Measurements from ENCODE around the gene SLC29A3. TPM values are rescaled to one million over a fixed set of nuclear protein-coding genes. Genes with fewer than 3 reads are reported as not detected.

SLC29A3 gene
- total RNA-seq, 1 experiment from 2014 or later: 7.6 TPM

DNA sequence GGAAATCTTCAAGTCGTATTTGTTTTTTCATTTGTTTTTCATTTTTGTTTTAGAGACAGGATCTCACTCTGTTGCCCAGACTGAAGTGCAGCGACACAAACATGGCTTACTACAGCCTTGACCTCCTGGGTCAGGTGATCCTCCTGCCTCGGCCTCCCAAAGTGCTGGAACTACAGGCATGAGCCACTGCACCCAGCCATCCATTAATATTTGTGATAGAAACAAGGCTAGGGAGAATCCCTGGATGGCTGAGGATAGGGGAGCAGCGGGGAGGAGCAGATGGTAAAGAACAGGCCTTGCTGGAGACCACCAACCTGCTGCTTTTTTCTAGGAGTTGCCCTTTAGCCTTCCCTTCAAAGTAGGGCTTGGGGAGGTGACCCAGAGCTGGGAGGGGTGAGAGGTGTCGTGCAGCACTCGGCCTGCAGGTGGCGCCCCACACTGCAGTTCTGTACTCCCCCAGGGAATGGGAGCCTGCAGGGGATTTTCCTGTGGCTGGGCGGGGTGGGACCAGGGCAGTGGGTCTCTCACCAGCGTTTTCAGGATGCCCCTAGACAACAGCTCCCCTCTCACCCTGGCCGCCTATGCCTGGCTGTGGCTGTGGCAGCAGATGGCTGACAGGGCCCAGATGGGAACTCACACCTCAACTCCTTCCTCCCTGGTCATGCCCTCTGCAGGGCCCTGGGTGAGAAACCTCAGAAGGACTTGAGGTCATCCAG, 65.1 kb downstream of the SLC29A3 start:
- no TSS peak for BruUV-seq (replicated peaks)
- Histone ChIP-seq H3K36me3 (ENCODE audit: control insufficient read depth, insufficient read depth, low read length) (no peaks in the 10 kb centered on the region), H3K27me3 (ENCODE audit: control insufficient read depth, insufficient read depth, low read length) (peaks cover 2% of the 10 kb centered on the region; the same call in 1 of the 2 replicates), H3K9me3 (ENCODE audit: control insufficient read depth, insufficient read depth, low read depth, low read length) (no peaks in the 10 kb centered on the region), H3K27ac (ENCODE audit: low read length) (no peak overlapping the region), H3K4me3 (ENCODE audit: low read depth in 2 of 2, low read length in 2 of 2) (no peak overlapping the region), H3K4me1 (ENCODE audit: control insufficient read depth, insufficient read depth, low read length) (no peaks in the 10 kb centered on the region)
- ATAC-seq (peak; percentile 96), DNase-seq (ENCODE audit: low read depth, low spot score) (peak; percentile 45)
- POLR2A ChIA-PET: no interaction called here
- CTCF ChIA-PET: interaction anchor here (0.6 to 1.5 kb wide), 9 partner anchors 13 to 1717 kb away, joined by 3 to 9 read pairs (median 3); no protein-coding TSS in a partner anchor
- in situ Hi-C loops (cut with HindIII; ENCODE audit: low pct_unique_long_range_greater_than_20kb, low sequenced_read_pairs) (no loop called here), intact Hi-C loops (cut with micrococcal nuclease; ENCODE audit: unreplicated experiment) (loop anchor here (2.0 to 5.0 kb wide), 3 partner anchors 67 to 433 kb away; partner anchors contain the start of gene SLC29A3)
- TF ChIP-seq TCF7L2 (IDR thresholded peaks at IDR 0.05; ENCODE audit: low read depth, low read length): no peak
- TF ChIP-seq, protein P1, sequence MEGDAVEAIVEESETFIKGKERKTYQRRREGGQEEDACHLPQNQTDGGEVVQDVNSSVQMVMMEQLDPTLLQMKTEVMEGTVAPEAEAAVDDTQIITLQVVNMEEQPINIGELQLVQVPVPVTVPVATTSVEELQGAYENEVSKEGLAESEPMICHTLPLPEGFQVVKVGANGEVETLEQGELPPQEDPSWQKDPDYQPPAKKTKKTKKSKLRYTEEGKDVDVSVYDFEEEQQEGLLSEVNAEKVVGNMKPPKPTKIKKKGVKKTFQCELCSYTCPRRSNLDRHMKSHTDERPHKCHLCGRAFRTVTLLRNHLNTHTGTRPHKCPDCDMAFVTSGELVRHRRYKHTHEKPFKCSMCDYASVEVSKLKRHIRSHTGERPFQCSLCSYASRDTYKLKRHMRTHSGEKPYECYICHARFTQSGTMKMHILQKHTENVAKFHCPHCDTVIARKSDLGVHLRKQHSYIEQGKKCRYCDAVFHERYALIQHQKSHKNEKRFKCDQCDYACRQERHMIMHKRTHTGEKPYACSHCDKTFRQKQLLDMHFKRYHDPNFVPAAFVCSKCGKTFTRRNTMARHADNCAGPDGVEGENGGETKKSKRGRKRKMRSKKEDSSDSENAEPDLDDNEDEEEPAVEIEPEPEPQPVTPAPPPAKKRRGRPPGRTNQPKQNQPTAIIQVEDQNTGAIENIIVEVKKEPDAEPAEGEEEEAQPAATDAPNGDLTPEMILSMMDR (IDR thresholded peaks at IDR 0.05): peak; percentile 99

DNA sequence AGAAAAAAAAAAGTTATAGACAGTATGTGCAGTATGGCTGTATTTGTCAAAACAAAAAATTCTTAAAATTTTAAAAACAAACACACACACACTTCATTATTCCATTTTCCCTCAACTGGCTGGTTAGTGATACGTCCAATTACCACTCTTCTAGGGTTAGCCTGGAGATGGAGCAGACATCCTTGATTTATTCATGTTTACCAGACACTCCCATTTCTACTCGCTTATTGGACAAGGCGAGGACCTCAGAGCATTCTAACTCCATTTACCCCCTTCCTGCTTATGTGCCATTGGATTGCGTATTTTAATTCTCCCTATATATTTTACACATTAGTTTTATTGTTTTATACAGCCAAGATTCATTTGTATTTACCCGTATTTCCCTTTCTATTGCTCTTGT, 69.1 kb downstream of the SLC29A3 start:
- Histone ChIP-seq H3K4me3 (ENCODE audit: low read depth in 2 of 2, low read length in 2 of 2) (no peak overlapping the region), H3K36me3 (ENCODE audit: control insufficient read depth, insufficient read depth, low read length) (no peaks in the 10 kb centered on the region), H3K27ac (ENCODE audit: low read length) (no peak overlapping the region), H3K9me3 (ENCODE audit: control insufficient read depth, insufficient read depth, low read depth, low read length) (no peaks in the 10 kb centered on the region), H3K27me3 (ENCODE audit: control insufficient read depth, insufficient read depth, low read length) (peaks cover 4% of the 10 kb centered on the region), H3K4me1 (ENCODE audit: control insufficient read depth, insufficient read depth, low read length) (no peaks in the 10 kb centered on the region)
- TF ChIP-seq, protein P1 (IDR thresholded peaks at IDR 0.05): no peak
- TF ChIP-seq, protein P2, sequence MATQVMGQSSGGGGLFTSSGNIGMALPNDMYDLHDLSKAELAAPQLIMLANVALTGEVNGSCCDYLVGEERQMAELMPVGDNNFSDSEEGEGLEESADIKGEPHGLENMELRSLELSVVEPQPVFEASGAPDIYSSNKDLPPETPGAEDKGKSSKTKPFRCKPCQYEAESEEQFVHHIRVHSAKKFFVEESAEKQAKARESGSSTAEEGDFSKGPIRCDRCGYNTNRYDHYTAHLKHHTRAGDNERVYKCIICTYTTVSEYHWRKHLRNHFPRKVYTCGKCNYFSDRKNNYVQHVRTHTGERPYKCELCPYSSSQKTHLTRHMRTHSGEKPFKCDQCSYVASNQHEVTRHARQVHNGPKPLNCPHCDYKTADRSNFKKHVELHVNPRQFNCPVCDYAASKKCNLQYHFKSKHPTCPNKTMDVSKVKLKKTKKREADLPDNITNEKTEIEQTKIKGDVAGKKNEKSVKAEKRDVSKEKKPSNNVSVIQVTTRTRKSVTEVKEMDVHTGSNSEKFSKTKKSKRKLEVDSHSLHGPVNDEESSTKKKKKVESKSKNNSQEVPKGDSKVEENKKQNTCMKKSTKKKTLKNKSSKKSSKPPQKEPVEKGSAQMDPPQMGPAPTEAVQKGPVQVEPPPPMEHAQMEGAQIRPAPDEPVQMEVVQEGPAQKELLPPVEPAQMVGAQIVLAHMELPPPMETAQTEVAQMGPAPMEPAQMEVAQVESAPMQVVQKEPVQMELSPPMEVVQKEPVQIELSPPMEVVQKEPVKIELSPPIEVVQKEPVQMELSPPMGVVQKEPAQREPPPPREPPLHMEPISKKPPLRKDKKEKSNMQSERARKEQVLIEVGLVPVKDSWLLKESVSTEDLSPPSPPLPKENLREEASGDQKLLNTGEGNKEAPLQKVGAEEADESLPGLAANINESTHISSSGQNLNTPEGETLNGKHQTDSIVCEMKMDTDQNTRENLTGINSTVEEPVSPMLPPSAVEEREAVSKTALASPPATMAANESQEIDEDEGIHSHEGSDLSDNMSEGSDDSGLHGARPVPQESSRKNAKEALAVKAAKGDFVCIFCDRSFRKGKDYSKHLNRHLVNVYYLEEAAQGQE (IDR thresholded peaks at IDR 0.05; ENCODE audit: insufficient read depth in 1 of 2, low read depth in 2 of 2, low read length in 1 of 2): no peak
- TF ChIP-seq SIN3A (IDR thresholded peaks at IDR 0.05; ENCODE audit: borderline replicate concordance, insufficient read depth, low read depth, low read length) (no peak), TCF7L2 (IDR thresholded peaks at IDR 0.05; ENCODE audit: low read depth, low read length) (no peak), POLR2AphosphoS5 (IDR thresholded peaks at IDR 0.05; ENCODE audit: low read depth, low read length) (no peak)
- POLR2A ChIA-PET: no interaction called here
- DNase-seq (ENCODE audit: low read depth, low spot score) (no peak), ATAC-seq (no peak)
- in situ Hi-C loops (cut with HindIII; ENCODE audit: low pct_unique_long_range_greater_than_20kb, low sequenced_read_pairs): no loop called here
- CTCF ChIA-PET: interaction anchor here (0.6 kb wide), 1 partner anchor 42 kb away, joined by 4 read pairs; no protein-coding TSS in a partner anchor
- intact Hi-C loops (cut with micrococcal nuclease; ENCODE audit: unreplicated experiment): no loop called here
- BruUV-seq (replicated peaks): no TSS peak

Measured in Panc1 (cell line).